Naive thymus-derived CD4-positive, alpha-beta T cell (primary cell): Measurements from ENCODE around the gene OPALIN. TPM values are rescaled to one million over a fixed set of nuclear protein-coding genes. Genes with fewer than 3 reads are reported as not detected.

Experiments used
- polyA plus RNA-seq, 2 donors: library from polyadenylated mRNA; unstranded; fragments of 300-500 nt; fragmentation: Illumina TruSeq; gene quantifications; one replicate each; pipeline ENCODE4 v1.2.3, GENCODE V29; 2021
- total RNA-seq, 6 experiments: library from RNA in 5 of 6; stranded (reverse) in 5 of 6; gene quantifications; 1 replicate in 5 of 6; 2 replicates in 1 of 6; pipeline ENCODE4 v1.2.3 and lab custom pipeline; 2021 to 2026

The OPALIN gene
- total and polyA plus RNA-seq, 7 experiments from 2014 or later: not detected

Other genes with a start within 250 kb of the OPALIN start
- gene ZNF518A, start 228.7 kb downstream of the OPALIN start, total RNA-seq: 10 to 100 TPM; 17.6 to 25.1 (median 21.5) TPM
- 10 to 100 TPM in 1 of 2 donors, 1 to 10 TPM in 1; 7.1 to 17.6 TPM for gene ZNF518A, start 228.7 kb downstream of the OPALIN start, polyA plus RNA-seq
- gene BLNK, start 87.4 kb downstream of the OPALIN start, total RNA-seq: 1 to 10 TPM in 2 of 5 experiments, under 1 TPM in 2, not detected in 1; 0.54 to 6.5 (median 1.5) TPM
- gene BLNK, start 87.4 kb downstream of the OPALIN start, polyA plus RNA-seq: under 1 TPM; 0.17 to 0.18 TPM
- gene DNTT, start 54.6 kb downstream of the OPALIN start, total RNA-seq: under 1 TPM in 2 of 5 experiments, not detected in 3; 0.19 to 0.24 TPM
- gene DNTT, start 54.6 kb downstream of the OPALIN start, polyA plus RNA-seq: 1 to 10 TPM; 3.7 to 5.0 TPM
- gene TLL2, start 154.9 kb upstream of the OPALIN start, total RNA-seq: under 1 TPM in 1 of 5 experiments, not detected in 4; 0.24 TPM
- not detected for gene TLL2, start 154.9 kb upstream of the OPALIN start, polyA plus RNA-seq
- gene TM9SF3, start 228.0 kb upstream of the OPALIN start, total RNA-seq: 10 to 100 TPM; 76.7 to 94.0 (median 83.5) TPM
- gene TM9SF3, start 228.0 kb upstream of the OPALIN start, polyA plus RNA-seq: 10 to 100 TPM; 56.8 to 58.2 TPM